ENCODE data around the gene HLA-DMB.

The HLA-DMB gene

GRCh38 chr6:32940656-32941213 lies at the start of gene HLA-DMB:
HLA-DMB (minus strand) TSS chr6:32941028; CDS start chr6:32940807, 221 bp downstream.
- peak; percentile 46 for DNase-seq

GRCh38 chr6:32989368-32989767 lies 48.5 kb upstream of the HLA-DMB start:
- DNase-seq: no peak

- DNase-seq: peak; percentile 87
Measured at GRCh38 chr6:32984622-32985389, 44.0 kb upstream of the HLA-DMB start.

- no peak for DNase-seq
Measured at GRCh38 chr6:32983964-32984621, 43.3 kb upstream of the HLA-DMB start.

GRCh38 chr6:32983493-32983848 lies 42.6 kb upstream of the HLA-DMB start:
- DNase-seq: no peak

- DNase-seq: peak; percentile 23
Measured at GRCh38 chr6:32982702-32983492, 42.1 kb upstream of the HLA-DMB start.

- DNase-seq: peak; percentile 93
Measured at GRCh38 chr6:32982084-32982701, 41.4 kb upstream of the HLA-DMB start.

- DNase-seq: no peak
Measured at GRCh38 chr6:32980488-32981038, 39.7 kb upstream of the HLA-DMB start.

GRCh38 chr6:32979720-32980487 lies 39.1 kb upstream of the HLA-DMB start:
- DNase-seq: no peak

- no peak for DNase-seq
Measured at GRCh38 chr6:32977953-32978324, 37.1 kb upstream of the HLA-DMB start.

- no peak for DNase-seq
Measured at GRCh38 chr6:32977272-32977952, 36.6 kb upstream of the HLA-DMB start.

- no peak for DNase-seq
Measured at GRCh38 chr6:32976334-32977069, 35.7 kb upstream of the HLA-DMB start.

GRCh38 chr6:32975886-32976285 lies 35.1 kb upstream of the HLA-DMB start:
- DNase-seq: no peak

- DNase-seq: no peak
Measured at GRCh38 chr6:32974541-32975308, 33.9 kb upstream of the HLA-DMB start.

GRCh38 chr6:32974016-32974333 lies 33.1 kb upstream of the HLA-DMB start:
- peak; percentile 36 for DNase-seq

GRCh38 chr6:32973144-32974015 lies 32.6 kb upstream of the HLA-DMB start:
- peak; percentile 6 for DNase-seq

GRCh38 chr6:32972353-32973143 lies 31.7 kb upstream of the HLA-DMB start:
- no peak for DNase-seq
